ENCODE measurements around the gene WWOX.

GRCh38 chr16:79192904-79193303 lies 1093.5 kb downstream of the WWOX start:
- TF ChIP-seq CTCF (optimal IDR thresholded peaks at IDR 0.05 in 1 of 3, IDR thresholded peaks at IDR 0.05 in 1 of 3, conservative IDR thresholded peaks at IDR 0.05 in 1 of 3; ENCODE audit: extremely low read depth in 1 of 3, insufficient read depth in 2 of 3, low read length in 3 of 3) (no peak), EZH2 (IDR thresholded peaks at IDR 0.05; ENCODE audit: low read length) (no peak)

Measured in keratinocyte (primary cell).